HUES64 (cell line): ENCODE data around the gene GTF2I.
"Not testable (repeated sequence)": the region's sequence is repeated elsewhere in the genome, so short reads cannot be mapped to it uniquely, and the experiment has no call there.

Experiments used
- H3K27ac ChIP-seq: 2 replicates; pipeline ENCODE4 v1.7.0; 2013; ENCODE audit warnings: low read depth, low read length, inconsistent platforms
- H3K27me3 ChIP-seq: 2 replicates; pipeline ENCODE4 v1.6.1; 2013; ENCODE audit warnings: mild to moderate bottlenecking, low read length; ENCODE audit not compliant: insufficient read depth
- H3K36me3 ChIP-seq: 2 replicates; pipeline ENCODE4 v1.6.1; 2013; ENCODE audit warnings: mild to moderate bottlenecking, low read length; ENCODE audit not compliant: insufficient read depth
- H3K4me1 ChIP-seq: 2 replicates; pipeline ENCODE4 v1.6.1; 2013; ENCODE audit warnings: mild to moderate bottlenecking, low read length, moderate library complexity; ENCODE audit not compliant: insufficient read depth
- H3K4me3 ChIP-seq: 2 replicates; pipeline ENCODE4 v1.5.1; 2013; ENCODE audit warnings: mild to moderate bottlenecking, low read length, moderate library complexity
- H3K9ac ChIP-seq: 2 replicates; pipeline ENCODE4 v1.6.1; 2013; ENCODE audit warnings: mild to moderate bottlenecking, low read depth, low read length
- H3K9me3 ChIP-seq: 2 replicates; pipeline ENCODE4 v1.6.1; 2013; ENCODE audit warnings: low read depth, low read length; ENCODE audit not compliant: insufficient read depth
- WGBS: fragments of 150-250, 120-280 bp; methylation state at CpG from one replicate; pipeline ENCODE4 v1.1.7; 2013; ENCODE audit warnings: missing lambda C conversion rate; 5-methylcytosine and 5-hydroxymethylcytosine counted together

Gene GTF2I

DNA sequence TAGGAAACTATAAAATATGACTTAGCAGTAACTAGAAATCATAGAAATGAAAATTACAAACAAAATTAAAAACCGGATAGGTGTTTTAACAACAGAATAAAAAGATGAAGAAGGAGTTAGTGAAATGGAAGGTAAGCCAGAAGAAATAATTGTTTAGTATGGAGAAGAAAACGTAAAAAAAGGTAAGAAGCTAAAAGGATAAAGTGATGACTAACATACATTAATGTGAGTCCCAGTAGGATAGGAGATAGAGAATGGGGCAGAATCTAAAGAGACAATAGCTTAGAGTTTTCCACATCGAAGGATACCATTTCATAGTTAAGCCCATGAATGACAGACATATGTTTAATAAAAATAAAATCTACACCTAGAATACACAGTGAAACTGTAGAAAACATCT, 25.3 kb downstream of the GTF2I start:
- H3K9ac ChIP-seq = no peak overlapping the region
- H3K4me3 ChIP-seq = no peak overlapping the region
- 96% methylated on average over 3 of the region's 3 CpGs for WGBS
- H3K9me3 ChIP-seq = no peaks in the 10 kb centered on the region
- H3K4me1 ChIP-seq = no peaks in the 10 kb centered on the region
- H3K36me3 ChIP-seq = peaks cover 39% of the 10 kb centered on the region
- H3K27me3 ChIP-seq = no peaks in the 10 kb centered on the region
- H3K27ac ChIP-seq = no peak overlapping the region

- Histone ChIP-seq H3K36me3 (peaks cover 35% of the 10 kb centered on the region), H3K27ac (no peak overlapping the region), H3K9me3 (no peaks in the 10 kb centered on the region), H3K9ac (no peak overlapping the region), H3K4me1 (no peaks in the 10 kb centered on the region), H3K4me3 (no peak overlapping the region), H3K27me3 (no peaks in the 10 kb centered on the region)
- WGBS = 97% methylated on average over 5 of the region's 5 CpGs
Measured at GRCh38 chr7:74683799-74684198, 26.3 kb downstream of the GTF2I start.

DNA sequence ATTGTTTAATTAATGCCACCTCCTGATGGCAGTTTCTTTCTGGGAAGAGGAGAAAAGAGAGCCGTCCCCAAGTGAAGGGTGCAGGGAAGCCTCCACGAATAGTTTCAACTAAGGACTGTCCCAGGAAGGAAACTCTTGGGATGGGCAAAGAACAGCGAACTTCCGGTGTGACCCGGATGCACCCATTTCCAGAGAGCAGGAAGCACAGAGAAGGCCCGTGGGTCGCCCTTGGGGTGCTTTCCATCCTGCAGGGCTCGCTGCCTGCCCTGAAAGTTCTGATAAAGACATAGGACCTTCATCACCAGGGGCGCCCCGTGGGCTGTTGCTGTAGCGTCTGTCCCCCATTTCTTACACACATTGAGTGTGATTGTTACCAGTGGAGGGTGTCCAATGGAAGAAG, 27.0 kb downstream of the GTF2I start:
- Histone ChIP-seq H3K36me3 (peaks cover 36% of the 10 kb centered on the region), H3K4me3 (no peak overlapping the region), H3K9ac (no peak overlapping the region), H3K27ac (no peak overlapping the region), H3K9me3 (no peaks in the 10 kb centered on the region), H3K27me3 (no peaks in the 10 kb centered on the region), H3K4me1 (no peaks in the 10 kb centered on the region)
- 96% methylated on average over 11 of the region's 11 CpGs for WGBS

DNA sequence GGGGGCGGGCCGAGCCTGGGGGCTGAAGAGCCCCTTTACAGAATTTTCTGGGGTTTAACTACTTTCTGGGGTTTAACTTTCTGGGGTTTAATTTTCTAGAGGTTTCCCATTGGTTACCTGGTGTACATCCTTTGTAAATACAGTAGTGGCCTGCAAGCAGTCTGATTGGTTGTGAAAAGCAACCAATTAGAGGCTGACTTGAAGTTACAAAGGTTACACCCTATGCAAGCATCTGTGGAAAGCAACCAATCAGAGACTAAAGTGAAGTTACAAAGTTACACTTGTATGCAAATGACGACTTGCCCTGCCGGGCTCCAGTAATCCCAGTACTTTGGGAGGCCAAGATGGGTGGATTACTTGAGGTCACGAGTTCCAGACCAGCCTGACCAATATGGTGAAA, 27.4 kb downstream of the GTF2I start:
- Histone ChIP-seq H3K27me3 (no peaks in the 10 kb centered on the region), H3K4me3 (no peak overlapping the region), H3K27ac (no peak overlapping the region), H3K4me1 (no peaks in the 10 kb centered on the region), H3K36me3 (peaks cover 40% of the 10 kb centered on the region), H3K9ac (no peak overlapping the region), H3K9me3 (no peaks in the 10 kb centered on the region)
- 95% methylated on average over 5 of the region's 5 CpGs for WGBS

- Histone ChIP-seq H3K36me3 (peaks cover 69% of the 10 kb centered on the region), H3K9ac (no peak overlapping the region), H3K27me3 (no peaks in the 10 kb centered on the region)
Measured at GRCh38 chr7:74690474-74690873, 33.0 kb downstream of the GTF2I start.

DNA sequence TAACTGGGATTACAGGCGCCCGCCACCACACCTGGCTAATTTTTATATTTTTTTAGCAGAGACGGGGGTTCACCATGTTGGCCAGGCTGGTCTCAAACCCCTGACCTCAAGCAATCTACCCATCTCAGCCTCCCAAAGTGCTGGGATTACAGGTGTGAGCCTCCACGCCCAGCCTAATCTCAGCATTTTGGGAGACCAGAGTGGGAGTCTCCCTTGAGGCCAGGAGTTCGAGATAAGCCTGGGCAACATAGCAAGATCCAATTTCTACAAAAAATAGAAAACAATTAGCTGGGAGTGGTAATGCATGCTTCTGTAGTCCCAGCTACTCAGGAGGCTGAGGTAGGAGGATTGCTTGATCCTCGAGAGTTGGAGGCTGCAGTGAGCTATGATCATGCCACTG, 46.9 kb downstream of the GTF2I start:
- H3K4me3 ChIP-seq, H3K4me1 ChIP-seq, H3K9me3 ChIP-seq, H3K27me3 ChIP-seq, H3K9ac ChIP-seq, H3K27ac ChIP-seq: not testable (repeated sequence)
- H3K36me3 ChIP-seq = peaks cover 97% of the 10 kb centered on the region
- WGBS = 92% methylated on average over 6 of the region's 6 CpGs

More at GRCh38 chr7:74690474-74690873, 33.0 kb downstream of the GTF2I start:
- Histone ChIP-seq H3K4me3 (no peak overlapping the region), H3K27ac (no peak overlapping the region), H3K4me1 (no peaks in the 10 kb centered on the region), H3K9me3 (0 out of 2 replicates have a peak, but pooled peaks cover 4% of the 10 kb centered on the region)
- 98% methylated on average over 3 of the region's 3 CpGs for WGBS

GRCh38 chr7:74707238-74707637, 49.7 kb downstream of the GTF2I start:
- WGBS = 94% methylated on average over 12 of the region's 12 CpGs
- Histone ChIP-seq H3K36me3 (peaks cover 98% of the 10 kb centered on the region), H3K27ac (no peak overlapping the region)

DNA sequence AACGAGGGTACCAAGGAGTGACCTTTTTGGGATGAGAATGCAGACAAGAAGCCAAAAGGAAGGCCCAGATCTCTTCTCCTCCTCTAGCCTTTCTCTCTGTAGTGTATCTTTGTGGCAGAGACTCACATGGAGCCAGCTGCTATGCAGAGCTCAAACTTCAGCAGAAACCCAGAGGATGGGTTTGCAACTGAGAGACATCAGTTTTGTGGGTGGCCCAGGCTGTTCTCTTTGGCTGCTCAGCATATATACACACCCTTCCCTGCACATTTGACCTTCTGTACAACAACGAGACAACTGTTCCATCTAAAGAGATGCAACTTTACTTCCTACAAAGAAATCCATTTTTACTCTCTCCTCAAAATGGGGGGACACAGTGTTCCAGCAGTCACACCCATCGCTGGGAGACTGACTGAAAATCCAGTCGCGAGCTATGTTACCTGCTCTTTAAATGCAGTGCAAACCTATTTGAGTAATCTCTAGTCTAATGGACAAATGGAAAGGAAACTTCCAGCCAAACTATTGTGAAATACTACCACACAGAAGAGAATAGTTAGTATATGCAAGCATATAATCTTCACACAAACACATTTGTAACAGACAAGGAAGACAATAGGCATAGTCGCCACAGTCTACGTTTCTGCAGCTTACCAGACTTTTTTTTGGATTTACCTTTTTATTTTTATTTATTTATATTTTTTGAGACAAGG, 51.2 kb downstream of the GTF2I start:
- no peaks in the 10 kb centered on the region for H3K27me3 ChIP-seq
- no peaks in the 10 kb centered on the region for H3K4me1 ChIP-seq
- 95% methylated on average over 7 of the region's 7 CpGs for WGBS
- no peak overlapping the region for H3K27ac ChIP-seq
- no peak overlapping the region for H3K4me3 ChIP-seq
- peaks cover 11% of the 10 kb centered on the region; the same call in 1 of the 2 replicates for H3K9me3 ChIP-seq
- H3K36me3 ChIP-seq = peaks cover 98% of the 10 kb centered on the region
- H3K9ac ChIP-seq = no peak overlapping the region

More at GRCh38 chr7:74707238-74707637, 49.7 kb downstream of the GTF2I start:
- no peaks in the 10 kb centered on the region; the same call in 1 of the 2 replicates for H3K9me3 ChIP-seq
- no peaks in the 10 kb centered on the region for H3K4me1 ChIP-seq
- no peaks in the 10 kb centered on the region for H3K27me3 ChIP-seq
- H3K4me3 ChIP-seq = no peak overlapping the region
- H3K9ac ChIP-seq = no peak overlapping the region

- no peaks in the 10 kb centered on the region for H3K27me3 ChIP-seq
- peaks cover 11% of the 10 kb centered on the region; the same call in 1 of the 2 replicates for H3K9me3 ChIP-seq
- no peak overlapping the region for H3K27ac ChIP-seq
- 94% methylated on average over 10 of the region's 10 CpGs for WGBS
- no peaks in the 10 kb centered on the region for H3K4me1 ChIP-seq
- H3K9ac ChIP-seq = no peak overlapping the region
- no peak overlapping the region for H3K4me3 ChIP-seq
- H3K36me3 ChIP-seq = peaks cover 99% of the 10 kb centered on the region
Measured at GRCh38 chr7:74709880-74710671, 52.6 kb downstream of the GTF2I start.

GRCh38 chr7:74713567-74713966, 56.0 kb downstream of the GTF2I start:
- Histone ChIP-seq H3K9me3 (peaks cover 11% of the 10 kb centered on the region; the same call in 1 of the 2 replicates), H3K36me3 (peaks cover 100% of the 10 kb centered on the region), H3K4me1 (no peaks in the 10 kb centered on the region), H3K27me3 (no peaks in the 10 kb centered on the region), H3K9ac (no peak overlapping the region), H3K4me3 (no peak overlapping the region), H3K27ac (no peak overlapping the region)

- Histone ChIP-seq H3K4me1 (no peaks in the 10 kb centered on the region), H3K9ac (no peak overlapping the region), H3K9me3 (peaks cover 7% of the 10 kb centered on the region; the same call in 1 of the 2 replicates), H3K27me3 (no peaks in the 10 kb centered on the region), H3K36me3 (peaks cover 99% of the 10 kb centered on the region), H3K27ac (no peak overlapping the region), H3K4me3 (no peak overlapping the region)
- 94% methylated on average over 9 of the region's 9 CpGs for WGBS
Measured at GRCh38 chr7:74717889-74718288, 60.4 kb downstream of the GTF2I start.
